SU-DHL-6 (cell line): Measurements from ENCODE around the gene SLX9.

Source experiments
- H2AFZ ChIP-seq: fragments of 200-600 bp; sonication (generic); 2 replicates; pipeline ENCODE4 v1.6.1; 2014; ENCODE audit warnings: low read depth, mild to moderate bottlenecking, moderate library complexity, mixed read lengths, antibody characterized with exemption, low read length; ENCODE audit not compliant: severe bottlenecking
- H3F3A ChIP-seq: fragments of 200-600 bp; shearing (Covaris generic); 2 replicates; pipeline ENCODE4 v1.6.0; 2016; ENCODE audit warnings: antibody characterized with exemption, mild to moderate bottlenecking; ENCODE audit not compliant: insufficient read depth
- H3K27ac ChIP-seq: fragments of 200-600 bp; sonication (generic); 2 replicates; pipeline ENCODE4 v1.5.1; 2016; ENCODE audit warnings: low read depth, mild to moderate bottlenecking, low read length, moderate library complexity, mixed read lengths
- H3K27me3 ChIP-seq: fragments of 200-600 bp; sonication (generic), shearing (Covaris generic); 2 replicates; pipeline ENCODE4 v1.6.0; 2014; ENCODE audit warnings: mild to moderate bottlenecking, low read length
- H3K36me3 ChIP-seq: fragments of 200-600 bp; sonication (generic); 2 replicates; pipeline ENCODE4 v1.6.1; 2014; ENCODE audit warnings: mild to moderate bottlenecking, low read length, mixed read lengths
- H3K4me2 ChIP-seq: fragments of 300-600, 200-600 bp; shearing (Covaris generic), sonication (generic); 2 replicates; pipeline ENCODE4 v1.6.0; 2014; ENCODE audit warnings: low read length, low read depth, mild to moderate bottlenecking; ENCODE audit not compliant: poor library complexity, severe bottlenecking
- H3K4me3 ChIP-seq: fragments of 200-600 bp; sonication (generic); 2 replicates; pipeline ENCODE4 v1.5.1; 2014; ENCODE audit warnings: antibody characterized with exemption, low read length, mild to moderate bottlenecking, mixed read lengths; ENCODE audit not compliant: insufficient read depth, poor library complexity, severe bottlenecking
- H3K79me2 ChIP-seq: fragments of 200-600 bp; sonication (generic); 2 replicates; pipeline ENCODE4 v1.6.1; 2014; ENCODE audit warnings: mild to moderate bottlenecking, low read length, moderate library complexity; ENCODE audit not compliant: insufficient read depth
- H3K9ac ChIP-seq: fragments of 200-600 bp; sonication (generic); 2 replicates; pipeline ENCODE4 v1.7.0; 2014; ENCODE audit warnings: mild to moderate bottlenecking, low read length
- H3K9me2 ChIP-seq: fragments of 200-600 bp; sonication (generic); replicated peaks from 2 replicates; pipeline ENCODE4 v1.6.1; 2014; ENCODE audit warnings: low read length; ENCODE audit not compliant: insufficient read depth
- H3K9me3 ChIP-seq: fragments of 200-600 bp; sonication (generic); 2 replicates; pipeline ENCODE4 v1.6.1; 2014; ENCODE audit warnings: low read length, mixed read lengths; ENCODE audit not compliant: insufficient read depth
- H4K20me1 ChIP-seq: fragments of 200-600 bp; sonication (generic); 2 replicates; pipeline ENCODE4 v1.6.1; 2014; ENCODE audit warnings: low read depth, mild to moderate bottlenecking, antibody characterized with exemption, low read length, moderate library complexity, mixed read lengths
- EZH2phosphoT487 ChIP-seq: fragments of 200-600 bp; sonication (generic), shearing (Covaris generic); conservative IDR thresholded peaks from 2 replicates; pipeline ENCODE4 v1.6.1; 2018; ENCODE audit warnings: mild to moderate bottlenecking, antibody characterized with exemption, low read length, moderate library complexity, mixed read lengths
- TF ChIP-seq, protein P1 (sequence below): fragments of 200-600 bp; sonication (generic); IDR thresholded peaks from one replicate; pipeline ENCODE4 v1.5.1; 2017; ENCODE audit warnings: antibody characterized with exemption, mild to moderate bottlenecking, low read length, moderate library complexity; ENCODE audit not compliant: insufficient read depth, poor library complexity, severe bottlenecking

Gene SLX9

DNA sequence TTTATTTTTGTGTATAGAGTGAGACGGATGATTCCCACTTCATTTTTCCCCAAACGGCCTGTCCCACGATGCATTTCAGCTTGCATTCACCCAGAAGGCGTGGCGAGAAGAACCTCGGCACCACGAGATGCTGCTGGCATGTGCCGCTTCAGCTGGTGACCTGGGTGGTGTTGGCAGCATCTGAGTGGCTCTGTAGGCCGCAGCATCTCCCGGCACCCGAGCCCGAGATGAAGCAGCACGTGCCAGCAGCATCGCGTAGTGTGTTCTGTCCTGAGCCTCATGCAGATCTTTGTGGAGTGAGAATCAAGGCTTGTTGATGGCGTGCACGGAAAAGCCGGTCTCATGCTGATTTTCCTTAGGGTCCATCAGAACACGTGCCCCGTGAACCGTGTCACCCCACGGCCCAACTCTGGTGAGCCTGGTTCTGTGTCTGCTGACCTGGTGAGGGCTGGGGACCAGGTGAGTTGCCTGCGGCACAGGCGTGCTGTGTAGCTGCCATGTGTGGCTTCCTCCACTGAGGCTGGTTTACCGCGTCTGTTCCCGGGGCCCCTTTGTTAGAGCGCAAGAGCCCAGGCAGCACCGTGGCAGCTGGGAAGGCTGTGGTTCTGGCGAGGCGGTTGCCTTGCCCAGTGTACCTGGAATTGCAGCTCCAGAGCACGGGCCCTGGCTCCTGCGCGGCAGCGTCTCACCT, 16.7 kb downstream of the SLX9 start:
- no peak overlapping the region for H3K9ac ChIP-seq
- H3K9me2 ChIP-seq = no peaks in the 10 kb centered on the region
- H3F3A ChIP-seq = 0 out of 2 replicates have a peak, but pooled peaks cover 8% of the 10 kb centered on the region
- no peak overlapping the region for H3K4me3 ChIP-seq
- H3K4me2 ChIP-seq = no peak overlapping the region
- H3K9me3 ChIP-seq = no peaks in the 10 kb centered on the region
- peaks cover 38% of the 10 kb centered on the region for H3K79me2 ChIP-seq
- H4K20me1 ChIP-seq = no peaks in the 10 kb centered on the region
- peaks cover 7% of the 10 kb centered on the region; the same call in 1 of the 2 replicates for H3K36me3 ChIP-seq
- TF ChIP-seq, protein P1, sequence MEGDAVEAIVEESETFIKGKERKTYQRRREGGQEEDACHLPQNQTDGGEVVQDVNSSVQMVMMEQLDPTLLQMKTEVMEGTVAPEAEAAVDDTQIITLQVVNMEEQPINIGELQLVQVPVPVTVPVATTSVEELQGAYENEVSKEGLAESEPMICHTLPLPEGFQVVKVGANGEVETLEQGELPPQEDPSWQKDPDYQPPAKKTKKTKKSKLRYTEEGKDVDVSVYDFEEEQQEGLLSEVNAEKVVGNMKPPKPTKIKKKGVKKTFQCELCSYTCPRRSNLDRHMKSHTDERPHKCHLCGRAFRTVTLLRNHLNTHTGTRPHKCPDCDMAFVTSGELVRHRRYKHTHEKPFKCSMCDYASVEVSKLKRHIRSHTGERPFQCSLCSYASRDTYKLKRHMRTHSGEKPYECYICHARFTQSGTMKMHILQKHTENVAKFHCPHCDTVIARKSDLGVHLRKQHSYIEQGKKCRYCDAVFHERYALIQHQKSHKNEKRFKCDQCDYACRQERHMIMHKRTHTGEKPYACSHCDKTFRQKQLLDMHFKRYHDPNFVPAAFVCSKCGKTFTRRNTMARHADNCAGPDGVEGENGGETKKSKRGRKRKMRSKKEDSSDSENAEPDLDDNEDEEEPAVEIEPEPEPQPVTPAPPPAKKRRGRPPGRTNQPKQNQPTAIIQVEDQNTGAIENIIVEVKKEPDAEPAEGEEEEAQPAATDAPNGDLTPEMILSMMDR = no peak
- TF ChIP-seq EZH2phosphoT487 = no peak
- H2AFZ ChIP-seq = no peak overlapping the region
- H3K27ac ChIP-seq = no peak overlapping the region
- no peaks in the 10 kb centered on the region for H3K27me3 ChIP-seq

DNA sequence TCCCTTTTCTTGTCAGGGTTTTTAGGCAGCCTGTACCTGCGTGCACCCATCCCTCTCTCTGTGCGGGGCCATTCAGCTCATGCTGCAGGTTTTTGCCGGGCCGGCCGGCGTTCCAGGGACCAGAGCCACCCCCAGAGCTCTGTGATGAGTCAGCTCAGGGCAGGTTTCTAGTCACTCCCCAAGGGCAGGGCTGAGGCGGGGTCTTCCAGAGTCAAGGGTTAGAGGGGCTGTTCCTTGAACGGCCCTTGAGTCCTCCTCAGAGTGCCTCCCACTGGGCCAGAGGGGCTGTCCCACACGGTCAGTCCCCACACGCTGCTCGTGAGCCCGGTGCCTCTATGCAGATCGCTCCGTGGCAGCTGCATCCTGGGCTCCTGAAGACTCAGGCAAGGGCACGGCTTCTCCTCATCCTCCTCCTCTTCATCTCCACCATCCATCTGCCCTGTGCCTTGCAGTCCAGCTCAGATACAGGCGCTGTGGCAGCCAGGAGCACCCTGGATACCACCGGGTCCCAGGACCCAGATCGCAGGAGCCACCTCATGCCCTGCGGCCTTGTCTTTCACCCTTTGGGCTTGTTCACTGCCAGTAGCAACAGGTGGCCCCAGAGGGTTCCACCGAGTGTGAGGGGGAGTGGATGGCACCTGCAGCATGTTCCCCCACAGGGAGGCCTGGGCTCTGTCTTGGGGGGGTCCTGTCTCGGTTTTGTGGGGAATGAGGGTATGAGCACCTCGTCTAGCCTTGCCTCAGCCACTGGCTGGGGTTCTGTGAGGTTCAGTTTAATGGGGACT, 17.4 kb downstream of the SLX9 start:
- Histone ChIP-seq H3F3A (0 out of 2 replicates have a peak, but pooled peaks cover 8% of the 10 kb centered on the region), H3K4me3 (no peak overlapping the region), H3K9me3 (no peaks in the 10 kb centered on the region), H2AFZ (no peak overlapping the region), H3K27ac (no peak overlapping the region), H4K20me1 (no peaks in the 10 kb centered on the region), H3K9me2 (no peaks in the 10 kb centered on the region), H3K9ac (no peak overlapping the region), H3K36me3 (peaks cover 7% of the 10 kb centered on the region; the same call in 1 of the 2 replicates), H3K79me2 (peaks cover 42% of the 10 kb centered on the region), H3K4me2 (no peak overlapping the region), H3K27me3 (no peaks in the 10 kb centered on the region)
- no peak for TF ChIP-seq EZH2phosphoT487
- TF ChIP-seq, protein P1 = no peak

DNA sequence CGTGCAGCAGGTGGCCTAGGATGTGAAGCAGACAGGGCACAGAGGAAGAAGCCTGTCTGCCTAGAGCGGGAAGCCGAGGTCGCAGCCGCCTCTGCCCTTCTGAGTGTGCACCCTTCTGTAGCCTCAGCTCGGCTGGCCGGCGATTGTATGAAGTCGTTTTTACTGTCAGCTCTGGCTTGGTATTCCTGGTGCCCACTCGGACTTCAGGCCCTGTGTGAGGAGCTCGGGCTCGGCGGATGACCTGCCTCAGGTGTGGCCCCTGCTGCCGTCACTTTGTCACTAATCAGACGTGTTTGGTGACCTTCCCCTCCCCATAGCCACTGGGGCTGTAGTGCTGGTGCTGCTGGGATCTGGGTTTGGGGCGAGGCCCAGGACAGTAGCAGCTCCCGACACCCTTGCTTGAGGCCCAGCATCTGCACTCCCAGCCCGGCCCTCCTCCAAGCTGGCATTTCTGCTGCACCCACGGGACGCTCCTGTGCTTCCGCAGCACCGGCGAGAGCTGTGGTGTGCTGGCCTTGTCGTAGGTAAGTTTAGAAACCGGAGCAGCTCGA, 18.1 kb downstream of the SLX9 start:
- H3K79me2 ChIP-seq = peaks cover 40% of the 10 kb centered on the region

More for the DNA sequence above, 18.1 kb downstream of the SLX9 start:
- TF ChIP-seq, protein P1 = no peak
- TF ChIP-seq EZH2phosphoT487 = no peak
- H3K27ac ChIP-seq = no peak overlapping the region
- no peak overlapping the region for H2AFZ ChIP-seq
- H3K36me3 ChIP-seq = peaks cover 10% of the 10 kb centered on the region; the same call in 1 of the 2 replicates
- H3K9me2 ChIP-seq = no peaks in the 10 kb centered on the region
- 0 out of 2 replicates have a peak, but pooled peaks cover 8% of the 10 kb centered on the region for H3F3A ChIP-seq
- H4K20me1 ChIP-seq = no peaks in the 10 kb centered on the region
- no peak overlapping the region for H3K4me2 ChIP-seq
- no peaks in the 10 kb centered on the region for H3K9me3 ChIP-seq
- no peak overlapping the region for H3K9ac ChIP-seq
- H3K27me3 ChIP-seq = no peaks in the 10 kb centered on the region
- no peak overlapping the region for H3K4me3 ChIP-seq
